PC-3 (cell line): Measurements from ENCODE around the gene EHD4. TPM values are rescaled to one million over a fixed set of nuclear protein-coding genes. Genes with fewer than 3 reads are reported as not detected.

Source experiments
- ATAC-seq: fragments of 200-7000 bp; cut with Tn5 transposase; 2 replicates; pipeline ENCODE4 v1.9.1; 2020; ENCODE audit warnings: mild to moderate bottlenecking, moderate library complexity
- BruUV-seq: library from RNA; stranded (reverse); fragments of 400-500 nt; replicated peaks from 2 replicates; lab custom pipeline; 2021; lab: Mats Ljungman, UMichigan
- CTCF ChIA-PET: fragments of 300-600 bp; sonication (Branson Sonifier 250); formaldehyde crosslinking; loops from one replicate; lab custom pipeline; 2022; ENCODE audit warnings: antibody characterized with exemption; lab: Charles Lee
- POLR2A ChIA-PET: fragments of 300-600 bp; sonication (Branson Sonifier 250); formaldehyde crosslinking; loops from one replicate; lab custom pipeline; 2022; ENCODE audit warnings: antibody characterized with exemption; ENCODE audit not compliant: unreplicated experiment; lab: Charles Lee
- DNase-seq: peaks from one replicate; pipeline ENCODE4 v3.0.0-alpha.2; 2015
- H2AFZ ChIP-seq: fragments of 300-600 bp; sonication (generic); 2 replicates; pipeline ENCODE4 v1.6.0; 2016; ENCODE audit warnings: antibody characterized with exemption, low read length
- H3F3A ChIP-seq: fragments of 300-600 bp; sonication (generic); one replicate; pipeline ENCODE4 v1.6.0; 2017; ENCODE audit warnings: antibody characterized with exemption, low read length, control low read depth, mild to moderate bottlenecking; ENCODE audit not compliant: unreplicated experiment
- H3K27ac ChIP-seq: fragments of 300-600 bp; sonication (generic); 2 replicates; pipeline ENCODE4 v1.5.1; 2016; ENCODE audit warnings: mild to moderate bottlenecking, low read length
- H3K27me3 ChIP-seq: fragments of 300-600 bp; sonication (generic); 2 replicates; pipeline ENCODE4 v1.6.1; 2016; ENCODE audit warnings: low read length, mixed read lengths
- H3K36me3 ChIP-seq: fragments of 300-600 bp; sonication (generic); 2 replicates; pipeline ENCODE4 v1.6.1; 2016; ENCODE audit warnings: low read depth, mixed run types, low read length, mixed read lengths
- H3K4me1 ChIP-seq: fragments of 300-600 bp; sonication (generic); 2 replicates; pipeline ENCODE4 v1.5.1; 2016; ENCODE audit warnings: low read length; ENCODE audit not compliant: insufficient read depth
- H3K4me2 ChIP-seq: fragments of 300-600 bp; sonication (generic); 2 replicates; pipeline ENCODE4 v1.6.0; 2016; ENCODE audit warnings: low read length
- H3K4me3 ChIP-seq: fragments of 300-600 bp; sonication (generic); 2 replicates; pipeline ENCODE4 v1.5.1; 2016; ENCODE audit warnings: mild to moderate bottlenecking, low read length, mixed read lengths
- H3K79me2 ChIP-seq: fragments of 300-600 bp; sonication (generic); 2 replicates; pipeline ENCODE4 v1.6.1; 2017; ENCODE audit warnings: low read length, mixed read lengths
- H3K9ac ChIP-seq: fragments of 300-600 bp; sonication (generic); 2 replicates; pipeline ENCODE4 v1.6.0; 2016; ENCODE audit warnings: mild to moderate bottlenecking, low read length
- H3K9me2 ChIP-seq: fragments of 300-600 bp; sonication (generic); replicated peaks from 2 replicates; pipeline ENCODE4 v1.6.1; 2016; ENCODE audit warnings: mixed run types, low read length, mixed read lengths
- H3K9me3 ChIP-seq: fragments of 300-600 bp; sonication (generic); 2 replicates; pipeline ENCODE4 v1.6.1; 2016; ENCODE audit warnings: low read length, mixed read lengths
- H4K20me1 ChIP-seq: fragments of 300-600 bp; sonication (generic); 2 replicates; pipeline ENCODE4 v1.6.1; 2016; ENCODE audit warnings: low read length, mixed read lengths
- EZH2 ChIP-seq: fragments of 300-600 bp; sonication (generic); IDR thresholded peaks from one replicate; pipeline ENCODE4 v1.6.1; 2017; ENCODE audit warnings: antibody characterized with exemption, mild to moderate bottlenecking, low read length; ENCODE audit not compliant: unreplicated experiment
- EZH2phosphoT487 ChIP-seq: fragments of 300-600 bp; sonication (generic); IDR thresholded peaks from 2 replicates; pipeline ENCODE4 v1.6.1; 2018; ENCODE audit warnings: mild to moderate bottlenecking, antibody characterized with exemption, low read length, borderline replicate concordance
- intact Hi-C: fragments of 100-400 bp; cut with micrococcal nuclease; formaldehyde crosslinking; loops from 2 replicates; pipeline ENCODE4 v1.9.0; 2023
- total RNA-seq: library from RNA; depleted of rRNA; stranded (reverse); fragments of >200 nt; gene quantifications from 2 replicates; pipeline ENCODE4 v1.2.3, GENCODE V29; 2014
- TF ChIP-seq, protein P1 (sequence below): fragments of 300-600 bp; sonication (generic); conservative IDR thresholded peaks from 2 replicates; pipeline ENCODE4 v1.5.1; 2017; ENCODE audit warnings: antibody characterized with exemption, low read depth, mild to moderate bottlenecking, low read length

Gene EHD4
- total RNA-seq, 1 experiment from 2014 or later = 57.8 TPM

- H3K9me2 ChIP-seq = no peaks in the 10 kb centered on the region
- POLR2A ChIA-PET = interaction anchor here (1.0 kb wide), 1 partner anchor 28 kb away, joined by 8 read pairs; the partner anchor contains the start of gene EHD4
- H3K4me2 ChIP-seq = peak overlapping the region; percentile 66
- ATAC-seq (no peak), DNase-seq (no peak)
- CTCF ChIA-PET = no interaction called here
- intact Hi-C loops = loop anchor here (1.0 kb wide), 2 partner anchors 13 to 28 kb away; no protein-coding TSS in a partner anchor
- H3K9me3 ChIP-seq = no peaks in the 10 kb centered on the region
- H2AFZ ChIP-seq = no peak overlapping the region
- BruUV-seq = TSS peak; percentile 63
- no peaks in the 10 kb centered on the region for H3K27me3 ChIP-seq
- H4K20me1 ChIP-seq = no peaks in the 10 kb centered on the region
- H3K4me1 ChIP-seq = peaks cover 59% of the 10 kb centered on the region
- peaks cover 41% of the 10 kb centered on the region for H3K36me3 ChIP-seq
- TF ChIP-seq, protein P1, sequence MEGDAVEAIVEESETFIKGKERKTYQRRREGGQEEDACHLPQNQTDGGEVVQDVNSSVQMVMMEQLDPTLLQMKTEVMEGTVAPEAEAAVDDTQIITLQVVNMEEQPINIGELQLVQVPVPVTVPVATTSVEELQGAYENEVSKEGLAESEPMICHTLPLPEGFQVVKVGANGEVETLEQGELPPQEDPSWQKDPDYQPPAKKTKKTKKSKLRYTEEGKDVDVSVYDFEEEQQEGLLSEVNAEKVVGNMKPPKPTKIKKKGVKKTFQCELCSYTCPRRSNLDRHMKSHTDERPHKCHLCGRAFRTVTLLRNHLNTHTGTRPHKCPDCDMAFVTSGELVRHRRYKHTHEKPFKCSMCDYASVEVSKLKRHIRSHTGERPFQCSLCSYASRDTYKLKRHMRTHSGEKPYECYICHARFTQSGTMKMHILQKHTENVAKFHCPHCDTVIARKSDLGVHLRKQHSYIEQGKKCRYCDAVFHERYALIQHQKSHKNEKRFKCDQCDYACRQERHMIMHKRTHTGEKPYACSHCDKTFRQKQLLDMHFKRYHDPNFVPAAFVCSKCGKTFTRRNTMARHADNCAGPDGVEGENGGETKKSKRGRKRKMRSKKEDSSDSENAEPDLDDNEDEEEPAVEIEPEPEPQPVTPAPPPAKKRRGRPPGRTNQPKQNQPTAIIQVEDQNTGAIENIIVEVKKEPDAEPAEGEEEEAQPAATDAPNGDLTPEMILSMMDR = no peak
- TF ChIP-seq EZH2 (no peak), EZH2phosphoT487 (no peak)
- H3K79me2 ChIP-seq = peaks cover 80% of the 10 kb centered on the region
- H3F3A ChIP-seq = peaks cover 7% of the 10 kb centered on the region
- H3K4me3 ChIP-seq = peak overlapping the region; percentile 17; the same call in 1 of the 2 replicates
- peak overlapping the region; percentile 85 for H3K27ac ChIP-seq
- peak overlapping the region; percentile 34 for H3K9ac ChIP-seq
These were observed 28.6 kb downstream of the EHD4 start for GRCh38 chr15:41943543-41944312.

DNA sequence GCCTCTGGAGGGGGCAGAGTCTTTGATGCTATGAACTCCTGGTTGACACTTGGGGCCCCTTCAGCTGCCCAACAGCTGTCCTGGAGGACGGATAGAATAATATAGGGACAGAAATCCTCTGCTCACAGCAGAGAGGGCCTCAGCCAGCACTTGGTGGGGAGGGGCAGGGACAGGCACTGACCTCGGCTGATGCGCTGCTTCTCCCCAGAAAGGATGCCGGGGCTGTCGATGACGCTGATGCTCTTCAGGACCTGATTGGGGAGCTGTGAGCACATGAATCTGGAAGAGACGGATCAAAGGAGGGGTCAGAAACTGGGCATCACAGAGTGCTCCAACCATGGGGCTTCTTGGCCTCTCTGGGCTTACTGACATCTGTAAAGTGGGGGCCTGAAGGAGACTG lies 29.5 kb downstream of the EHD4 start:
- no peak for TF ChIP-seq EZH2phosphoT487
- TF ChIP-seq, protein P1 = no peak
- no peak for TF ChIP-seq EZH2
- H3K79me2 ChIP-seq = peaks cover 82% of the 10 kb centered on the region
- no peaks in the 10 kb centered on the region for H3K9me3 ChIP-seq
- intact Hi-C loops = no loop called here
- H3K4me3 ChIP-seq = no peak overlapping the region
- DNase-seq = no peak
- no peak for ATAC-seq
- no peak overlapping the region for H2AFZ ChIP-seq
- no peak overlapping the region for H3K9ac ChIP-seq
- no peak overlapping the region for H3K4me2 ChIP-seq
- POLR2A ChIA-PET = no interaction called here
- no peak overlapping the region for H3K27ac ChIP-seq
- peaks cover 49% of the 10 kb centered on the region for H3K36me3 ChIP-seq
- peaks cover 7% of the 10 kb centered on the region for H3F3A ChIP-seq
- H4K20me1 ChIP-seq = no peaks in the 10 kb centered on the region
- H3K4me1 ChIP-seq = peaks cover 59% of the 10 kb centered on the region
- H3K27me3 ChIP-seq = no peaks in the 10 kb centered on the region
- no TSS peak for BruUV-seq
- CTCF ChIA-PET = no interaction called here
- no peaks in the 10 kb centered on the region for H3K9me2 ChIP-seq
